HepG2 (cell line): Measurements from ENCODE around the gene CLEC9A.

ENCODE experiments used
- POLR2A ChIP-seq, 2 experiments: IDR thresholded peaks; 2 replicates each; pipeline ENCODE4 v1.6.1; 2011; ENCODE audit warnings: low read depth in 2 of 2, low read length in 2 of 2, mild to moderate bottlenecking in 1 of 2, moderate library complexity in 1 of 2; ENCODE audit not compliant: insufficient read depth in 1 of 2
- POLR2AphosphoS5 ChIP-seq: IDR thresholded peaks from 2 replicates; pipeline ENCODE4 v1.6.1; 2012; ENCODE audit warnings: low read depth, low read length
- SOX6 ChIP-seq, 2 experiments: fragments of 450-650 bp in 1 of 2; sonication (generic) in 1 of 2; formaldehyde crosslinking in 1 of 2; IDR thresholded peaks; 2 replicates each; pipeline versions ENCODE4 v1.4.0 to v1.6.1; 2017 to 2020; ENCODE audit warnings: antibody characterized with exemption in 1 of 2, mild to moderate bottlenecking in 1 of 2, missing genetic modification reagents in 1 of 2
- ZNF543 ChIP-seq: sonication (generic); formaldehyde crosslinking; IDR thresholded peaks from 2 replicates; pipeline ENCODE4 v1.4.0; 2020; ENCODE audit warnings: mild to moderate bottlenecking, missing genetic modification reagents

- TF ChIP-seq SOX6 (IDR thresholded peaks at IDR 0.05) (no peak), SOX6 (CRISPR knock-in tag; IDR thresholded peaks at IDR 0.05) (no peak), POLR2AphosphoS5 (no peak), POLR2A (IDR thresholded peaks at IDR 0.05; ENCODE audit: insufficient read depth in 1 of 2, low read depth in 2 of 2, low read length in 2 of 2) (no peak), ZNF543 (CRISPR knock-in tag) (no peak)
These were observed 79.9 kb downstream of the CLEC9A start for GRCh38 chr12:10110256-10110844.
